Chondrocyte (in vitro differentiated cells): ENCODE data around the gene IGFBP5. TPM values are rescaled to one million over a fixed set of nuclear protein-coding genes. Genes with fewer than 3 reads are reported as not detected.
A peak's percentile ranks its signal among the peaks of the same experiment; 100 is the strongest.

Source experiments
- DNase-seq: peaks from one replicate; pipeline ENCODE4 v3.0.0; 2021; ENCODE audit warnings: mixed read lengths, low spot score
- H3K27ac Mint-ChIP-seq: one replicate; pipeline ENCODE4 v1.8.0; 2021; ENCODE audit warnings: mild to moderate bottlenecking, moderate library complexity, mixed read lengths; ENCODE audit not compliant: unreplicated experiment
- H3K27me3 Mint-ChIP-seq: 2 replicates; pipeline ENCODE4 v1.8.0; 2021; ENCODE audit warnings: low read depth, mixed read lengths
- H3K36me3 Mint-ChIP-seq: 2 replicates; pipeline ENCODE4 v1.8.0; 2021; ENCODE audit warnings: low read depth, mixed read lengths
- H3K4me1 Mint-ChIP-seq: 2 replicates; pipeline ENCODE4 v1.8.0; 2021; ENCODE audit warnings: low read depth, mild to moderate bottlenecking, mixed read lengths
- H3K4me3 Mint-ChIP-seq: one replicate; pipeline ENCODE4 v1.8.0; 2021; ENCODE audit warnings: mild to moderate bottlenecking, moderate library complexity, mixed read lengths; ENCODE audit not compliant: unreplicated experiment
- H3K9me3 Mint-ChIP-seq: 2 replicates; pipeline ENCODE4 v1.8.0; 2021; ENCODE audit warnings: low read depth, mixed read lengths
- CTCF ChIP-seq: fragments of 200-600 bp; sonication (generic); IDR thresholded peaks from 2 replicates; pipeline ENCODE4 v1.5.0; 2021; ENCODE audit warnings: antibody characterized with exemption, mild to moderate bottlenecking, moderate library complexity
- total RNA-seq: library from RNA; stranded (reverse); gene quantifications from 3 replicates; pipeline ENCODE4 v1.2.1, GENCODE V29; 2021

Gene IGFBP5
- total RNA-seq, 1 donor from 2014 or later = 502 TPM

- Mint-ChIP-seq H3K27ac (peak overlapping the region; percentile 87), H3K27me3 (no peaks in the 10 kb centered on the region), H3K4me3 (no peak overlapping the region), H3K36me3 (peaks cover 14% of the 10 kb centered on the region), H3K4me1 (peaks cover 93% of the 10 kb centered on the region), H3K9me3 (no peaks in the 10 kb centered on the region)
- TF ChIP-seq CTCF = peak; percentile 12
- DNase-seq = no peak
These were observed 41.4 kb downstream of the IGFBP5 start for GRCh38 chr2:216653931-216654365.

- no peak overlapping the region for H3K4me3 Mint-ChIP-seq
- peak; percentile 7 for DNase-seq
- H3K4me1 Mint-ChIP-seq = peaks cover 94% of the 10 kb centered on the region
- H3K9me3 Mint-ChIP-seq = no peaks in the 10 kb centered on the region
- H3K27me3 Mint-ChIP-seq = no peaks in the 10 kb centered on the region
- peak overlapping the region; percentile 87 for H3K27ac Mint-ChIP-seq
- TF ChIP-seq CTCF = no peak
- H3K36me3 Mint-ChIP-seq = peaks cover 15% of the 10 kb centered on the region
These were observed 42.1 kb downstream of the IGFBP5 start for GRCh38 chr2:216653093-216653799.

- Mint-ChIP-seq H3K9me3 (no peaks in the 10 kb centered on the region), H3K27me3 (no peaks in the 10 kb centered on the region), H3K4me3 (no peak overlapping the region), H3K36me3 (peaks cover 20% of the 10 kb centered on the region), H3K4me1 (peaks cover 94% of the 10 kb centered on the region), H3K27ac (peak overlapping the region; percentile 87)
- DNase-seq = no peak
- TF ChIP-seq CTCF = no peak
These were observed 42.8 kb downstream of the IGFBP5 start for GRCh38 chr2:216652566-216652965.

- Mint-ChIP-seq H3K27ac (peak overlapping the region; percentile 79), H3K9me3 (no peaks in the 10 kb centered on the region)
- DNase-seq = no peak
These were observed 43.9 kb downstream of the IGFBP5 start for GRCh38 chr2:216651351-216651881.

More at GRCh38 chr2:216651351-216651881, 43.9 kb downstream of the IGFBP5 start:
- TF ChIP-seq CTCF = no peak
- H3K36me3 Mint-ChIP-seq = peaks cover 18% of the 10 kb centered on the region
- H3K4me3 Mint-ChIP-seq = peak overlapping the region; percentile 7
- H3K27me3 Mint-ChIP-seq = no peaks in the 10 kb centered on the region
- peaks cover 90% of the 10 kb centered on the region for H3K4me1 Mint-ChIP-seq
